ENCODE measurements around the gene N4BP2L1.

Gene N4BP2L1

DNA sequence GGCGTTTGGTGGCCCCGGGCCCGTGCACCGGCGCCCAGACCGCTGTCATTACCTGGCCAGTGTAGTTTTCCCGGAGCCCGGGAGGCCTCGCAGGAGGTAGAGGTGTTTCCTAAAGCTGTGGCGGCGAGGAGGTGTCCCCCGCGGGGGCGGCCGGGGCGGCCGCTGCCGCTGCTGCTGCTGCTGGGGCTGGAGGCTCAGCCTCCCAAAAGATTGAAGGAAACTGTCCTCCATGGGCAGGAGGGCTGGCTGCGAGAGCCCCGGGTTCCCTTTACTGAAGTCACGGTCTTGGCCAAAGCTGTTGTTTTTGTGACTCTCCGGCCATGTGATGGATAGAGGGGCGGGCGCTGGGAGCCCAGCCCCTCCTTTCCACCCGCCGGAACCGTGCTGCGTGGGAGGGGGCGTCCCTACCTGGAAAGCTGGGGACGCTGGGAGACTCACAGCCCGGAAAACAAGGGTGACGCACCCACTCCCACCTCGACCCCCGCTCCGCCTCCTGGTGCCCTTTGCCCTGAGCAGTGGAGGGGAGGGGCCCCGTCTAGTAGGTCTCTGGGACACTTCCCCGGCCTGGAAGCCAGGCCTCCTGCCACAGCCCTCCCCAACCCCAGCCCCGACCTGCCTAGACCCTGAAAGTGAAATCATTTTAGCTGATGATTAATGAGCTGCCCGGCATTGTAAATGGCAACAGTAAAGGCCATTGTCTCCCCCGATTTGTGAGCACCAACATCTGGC is at the start of gene N4BP2L1:
N4BP2L1 (minus strand) TSS at position 279 of the 729 bp plus-strand sequence; CDS start at position 231, 48 bp downstream.
- DNase-seq = no peak

DNA sequence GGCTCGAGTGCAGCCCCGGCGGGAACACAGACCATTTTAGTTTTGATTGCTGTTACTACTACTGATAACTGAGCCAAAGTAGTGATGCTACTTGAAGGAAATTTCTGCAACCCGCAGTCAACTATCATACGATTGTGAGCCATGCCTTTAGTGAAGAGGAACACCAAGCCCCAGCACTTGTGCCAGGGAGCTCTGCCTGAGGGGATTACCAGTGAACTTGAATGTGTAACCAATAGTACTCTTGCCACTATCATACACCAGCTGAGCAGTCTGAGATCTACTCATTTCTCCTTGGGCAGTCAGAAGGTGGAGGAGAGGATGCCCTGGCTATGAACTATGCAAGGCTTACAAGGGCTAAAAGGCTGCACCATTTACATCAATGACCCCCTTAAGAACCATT is 49.0 kb upstream of the N4BP2L1 start:
- no peak for DNase-seq

DNA sequence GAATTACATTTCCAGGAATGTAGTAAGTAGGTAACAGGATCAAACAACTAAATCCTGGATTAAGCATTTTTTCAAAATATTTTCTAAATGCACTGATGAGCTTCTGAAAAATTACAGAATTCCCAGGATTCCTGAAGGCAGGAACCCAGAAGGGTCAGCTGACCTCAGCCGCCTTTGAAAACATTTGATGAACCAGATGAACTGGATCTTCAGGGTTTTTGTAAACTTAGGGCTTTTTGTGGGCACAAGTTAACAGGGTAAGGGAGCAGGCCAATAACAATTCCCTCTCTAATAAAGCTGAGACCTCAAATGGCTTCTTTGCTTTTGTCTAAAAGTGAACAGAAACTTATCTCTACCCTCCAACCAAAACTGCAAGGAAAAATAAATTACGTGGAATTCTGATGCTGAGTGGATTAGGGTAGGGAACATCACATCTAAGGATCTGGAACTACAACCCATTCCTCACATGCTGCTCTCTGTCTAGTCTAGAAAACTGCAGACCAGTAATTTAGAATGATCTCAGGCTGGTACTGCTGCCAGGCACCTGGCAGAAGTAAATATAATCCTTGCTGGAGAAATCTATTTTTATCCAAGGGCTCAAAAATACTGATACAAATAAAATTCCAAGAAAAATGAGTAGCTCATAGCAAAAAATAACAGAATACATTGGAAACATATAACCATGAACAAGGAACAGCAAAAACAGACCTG is 48.2 kb upstream of the N4BP2L1 start:
- DNase-seq = no peak

DNA sequence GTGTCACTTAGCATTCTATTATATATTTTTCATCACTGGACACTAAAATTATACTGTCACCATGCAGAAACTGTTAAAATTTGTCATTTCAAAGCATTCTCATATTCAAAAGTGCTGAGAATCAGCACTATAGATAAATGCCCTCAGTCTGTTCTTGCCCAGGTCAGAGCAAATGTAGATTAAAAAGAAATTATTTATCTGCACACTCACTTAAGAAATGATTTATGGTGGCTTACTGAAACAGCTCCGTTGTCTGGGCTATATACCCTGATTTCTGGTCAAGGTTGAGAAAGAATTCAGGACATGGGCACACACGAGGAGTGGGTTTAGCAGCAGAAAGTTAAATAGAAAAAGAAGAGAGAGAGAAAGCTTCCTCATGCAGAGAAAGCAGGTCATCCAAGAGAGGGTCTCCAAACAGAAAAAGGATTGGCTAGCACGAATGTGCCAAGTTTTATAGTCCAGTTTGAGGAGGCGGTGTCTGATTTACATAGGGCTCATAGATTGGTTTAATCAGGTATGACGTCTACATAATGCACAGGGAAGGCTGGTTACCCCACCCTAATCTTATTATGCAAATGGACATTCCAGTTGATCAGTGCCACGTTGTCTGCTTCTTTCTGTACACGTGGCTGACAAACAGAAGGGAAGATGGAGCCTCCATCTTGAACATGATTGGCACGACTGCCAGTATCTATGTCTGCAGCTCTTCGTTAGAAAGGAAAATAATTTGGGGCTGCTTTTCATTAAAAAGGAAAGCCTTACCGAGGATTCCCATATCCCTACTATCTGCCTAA is 47.3 kb upstream of the N4BP2L1 start:
- no peak for DNase-seq

DNA sequence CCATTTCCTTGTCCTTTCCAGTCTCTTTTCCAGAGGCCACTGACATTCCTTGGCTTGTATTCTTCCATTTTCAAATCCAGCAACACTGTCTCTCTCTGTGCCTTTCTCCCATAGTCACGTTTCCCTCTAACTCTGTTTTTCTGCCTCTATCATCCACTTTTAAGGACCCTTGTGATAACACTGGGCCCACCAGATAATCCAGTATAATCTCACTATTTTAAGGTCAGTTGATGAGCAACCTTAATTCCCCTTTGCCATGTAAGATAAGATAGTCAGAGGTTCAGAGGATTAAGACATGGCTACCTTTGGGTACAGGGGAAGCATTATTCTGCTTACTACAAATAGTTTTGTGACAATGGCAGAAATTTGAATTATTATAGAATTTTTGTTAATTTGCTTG is 45.7 kb upstream of the N4BP2L1 start:
- no peak for DNase-seq

DNA sequence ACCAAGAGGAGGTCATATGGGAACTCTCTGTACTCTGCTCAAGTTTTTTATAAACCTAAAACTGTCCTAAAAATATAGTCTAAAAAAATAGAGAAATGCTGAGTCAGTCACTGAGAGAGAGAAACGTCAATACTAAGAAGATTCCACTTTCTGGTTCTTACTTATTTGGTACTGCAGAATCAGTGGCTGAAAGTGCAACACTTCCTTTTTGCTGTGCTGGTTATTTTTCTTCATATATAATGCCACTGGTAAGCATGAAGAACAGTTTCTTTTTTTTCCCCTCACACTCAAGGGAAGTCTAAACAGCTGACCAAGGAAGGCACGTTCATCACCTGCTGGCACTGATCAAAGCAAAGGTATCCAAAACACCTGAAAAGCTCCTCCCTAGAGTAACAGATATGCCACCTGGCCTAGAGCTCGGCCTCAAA is 44.3 kb upstream of the N4BP2L1 start:
- no peak for DNase-seq

DNA sequence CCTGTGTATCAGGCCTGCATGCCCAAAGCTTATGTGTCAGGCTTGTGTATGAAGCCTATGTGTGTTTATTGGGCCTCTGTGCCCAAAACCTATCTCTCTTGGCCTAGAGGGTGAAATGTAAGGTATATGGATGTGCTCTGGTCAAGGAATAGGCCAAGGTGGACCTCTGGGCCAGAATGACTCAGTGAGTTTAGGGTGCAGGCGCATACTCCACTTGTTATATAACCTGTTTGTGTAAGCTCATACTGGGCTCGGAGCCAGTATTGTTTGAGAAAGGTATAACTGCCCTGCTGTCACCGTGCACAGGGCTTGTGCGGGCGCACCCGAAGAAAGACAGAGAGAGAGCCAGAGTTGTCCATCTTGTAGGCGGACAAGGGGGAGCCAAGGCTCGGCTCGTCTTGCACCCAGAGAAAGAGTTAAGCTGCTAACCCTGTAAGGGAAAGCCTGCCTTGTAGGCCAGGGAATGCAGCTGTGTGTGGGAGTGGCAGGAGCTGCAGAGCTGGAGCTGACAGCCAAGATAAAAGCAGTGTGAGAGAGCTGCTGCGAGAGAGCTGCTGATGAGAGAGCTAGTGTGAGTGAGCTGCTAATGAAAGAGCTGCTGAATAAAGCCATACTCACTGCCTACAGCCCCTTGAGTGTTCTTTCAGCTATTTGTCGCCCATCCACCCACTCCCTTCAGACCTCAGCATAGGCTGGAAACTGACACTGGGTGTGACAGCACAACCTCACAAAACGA is 43.4 kb upstream of the N4BP2L1 start:
- no peak for DNase-seq

DNA sequence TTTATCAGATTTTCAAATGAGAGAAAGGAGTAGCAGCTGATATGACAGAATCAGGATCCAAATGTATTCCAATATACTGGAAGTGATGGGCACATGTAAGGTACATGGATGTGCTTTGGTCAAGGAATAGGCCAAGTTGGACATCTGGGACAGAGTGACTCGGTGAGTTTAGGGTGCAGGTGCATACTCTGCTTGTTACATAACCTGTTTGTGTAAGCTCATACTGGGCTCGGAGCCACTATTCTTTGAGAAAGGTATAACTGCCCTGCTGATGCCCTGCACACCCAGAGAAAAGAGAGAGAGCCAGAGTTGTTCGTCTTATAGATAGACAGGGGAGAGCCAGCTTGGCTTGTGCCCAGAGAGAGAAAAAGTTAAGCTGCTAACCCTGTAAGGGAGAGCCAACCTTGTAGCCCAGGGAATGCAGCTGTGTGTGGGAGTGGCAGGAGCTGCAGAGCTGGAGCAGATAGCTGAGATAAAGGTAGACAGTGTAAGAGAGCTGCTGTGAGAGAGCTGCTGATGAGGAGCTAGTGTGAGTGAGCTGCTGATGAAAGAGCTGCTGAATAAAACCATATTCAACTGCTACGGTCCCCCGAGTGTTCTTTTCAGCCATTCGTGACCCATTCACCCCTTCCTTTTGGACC is 40.7 kb upstream of the N4BP2L1 start:
- DNase-seq = no peak

DNA sequence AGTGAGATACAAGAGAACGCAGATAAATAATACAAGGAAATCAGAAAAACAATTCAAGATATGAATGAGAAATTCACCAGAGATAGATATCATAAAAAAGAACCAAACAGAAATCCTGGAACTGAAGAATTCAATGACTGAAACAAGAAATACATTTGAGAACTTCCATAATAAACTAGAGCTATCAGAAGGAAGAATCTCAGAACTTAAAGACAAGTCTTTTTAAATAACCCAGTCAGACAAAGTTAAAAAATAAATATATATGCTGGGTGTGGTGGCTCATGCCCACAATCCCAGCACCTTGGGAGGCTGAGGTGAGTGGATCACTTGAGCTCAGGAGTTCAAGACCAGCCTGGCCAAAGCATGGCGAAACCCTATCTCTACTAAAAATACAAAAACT is 28.7 kb upstream of the N4BP2L1 start:
- no peak for DNase-seq

DNA sequence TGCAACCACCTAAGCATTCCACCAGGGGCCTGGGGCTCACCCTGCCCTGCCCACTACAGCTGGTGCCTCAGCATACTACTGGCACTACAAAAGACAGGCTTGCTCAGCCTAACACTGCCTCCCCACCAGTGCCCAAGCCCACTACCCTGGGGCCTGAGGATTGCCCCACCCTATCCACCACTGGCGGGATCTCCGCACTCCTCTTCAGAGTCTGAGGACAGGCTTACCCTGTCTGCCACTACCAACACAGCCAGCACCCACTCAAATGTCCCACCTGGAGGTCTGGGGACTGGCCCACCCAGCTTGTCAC is 27.6 kb upstream of the N4BP2L1 start:
- no peak for DNase-seq

DNA sequence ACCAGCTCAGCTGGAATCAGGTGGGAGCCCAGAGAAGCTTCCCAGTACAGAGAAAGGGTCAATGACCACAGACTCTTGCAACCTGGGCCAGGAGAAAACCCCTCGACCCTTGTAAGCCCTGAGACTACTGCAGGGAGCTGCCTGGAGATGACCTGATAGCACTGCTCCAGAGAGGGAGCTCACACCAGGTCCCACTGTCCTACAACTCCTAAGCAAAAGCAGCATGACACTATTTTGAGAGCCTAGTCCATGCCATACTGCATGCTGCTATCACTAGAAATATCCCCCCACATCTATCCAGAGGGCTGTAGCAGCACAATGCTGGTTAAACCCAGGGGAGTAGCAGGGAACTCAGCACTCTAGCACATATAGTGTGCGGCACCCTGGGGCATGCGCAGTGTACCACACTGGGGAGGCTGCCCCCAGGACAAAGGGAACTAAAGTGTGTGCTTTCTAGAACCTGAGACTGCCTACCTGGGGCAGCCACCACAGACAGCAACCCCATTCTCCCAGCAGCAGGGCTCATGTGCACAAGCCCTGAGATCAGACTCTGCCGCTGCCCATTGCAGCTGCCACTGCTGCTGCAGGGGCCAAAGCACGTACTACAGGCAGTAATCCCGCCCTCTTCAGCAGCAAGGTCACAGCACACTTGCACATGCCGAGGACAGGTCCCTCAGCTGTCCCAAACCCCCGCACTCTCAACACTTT is 27.1 kb upstream of the N4BP2L1 start:
- DNase-seq = no peak

DNA sequence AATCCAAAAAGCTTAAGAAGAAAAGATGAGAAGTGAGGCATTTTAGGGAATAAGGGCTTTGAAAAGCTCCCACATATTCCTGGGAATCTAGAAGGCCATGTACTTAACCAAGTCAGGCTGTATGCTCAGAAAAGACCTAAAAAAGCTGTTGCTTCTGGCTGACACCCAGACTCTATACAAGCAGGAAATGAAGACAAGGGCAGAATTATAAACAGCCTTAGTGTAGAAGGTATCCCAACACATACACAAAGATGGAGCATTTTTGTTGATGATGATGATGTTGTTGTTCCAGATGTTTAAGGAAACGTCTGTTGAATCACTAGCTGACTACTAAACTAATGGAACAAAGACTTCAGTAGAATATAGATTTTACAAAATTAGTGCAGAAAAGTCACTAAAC is 26.1 kb upstream of the N4BP2L1 start:
- DNase-seq = peak; percentile 2

DNA sequence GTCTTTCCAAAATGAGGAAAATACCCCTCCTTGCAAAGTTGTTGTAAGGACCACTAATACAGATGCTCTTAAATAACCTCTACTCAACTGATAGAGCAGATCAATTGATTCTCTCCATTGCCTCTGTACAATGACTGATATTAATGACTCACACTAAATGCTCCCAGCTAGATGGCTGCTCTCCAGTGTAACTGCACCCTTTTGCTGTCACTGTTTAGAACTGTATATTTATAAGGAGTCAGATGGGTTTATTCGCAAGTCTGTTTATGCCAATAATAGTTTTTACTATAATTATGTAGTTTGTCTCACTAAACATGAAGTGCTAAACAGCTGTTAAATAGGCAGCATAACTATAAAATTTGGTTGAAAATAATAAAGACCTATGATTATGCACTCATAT is 21.0 kb upstream of the N4BP2L1 start:
- DNase-seq = no peak

DNA sequence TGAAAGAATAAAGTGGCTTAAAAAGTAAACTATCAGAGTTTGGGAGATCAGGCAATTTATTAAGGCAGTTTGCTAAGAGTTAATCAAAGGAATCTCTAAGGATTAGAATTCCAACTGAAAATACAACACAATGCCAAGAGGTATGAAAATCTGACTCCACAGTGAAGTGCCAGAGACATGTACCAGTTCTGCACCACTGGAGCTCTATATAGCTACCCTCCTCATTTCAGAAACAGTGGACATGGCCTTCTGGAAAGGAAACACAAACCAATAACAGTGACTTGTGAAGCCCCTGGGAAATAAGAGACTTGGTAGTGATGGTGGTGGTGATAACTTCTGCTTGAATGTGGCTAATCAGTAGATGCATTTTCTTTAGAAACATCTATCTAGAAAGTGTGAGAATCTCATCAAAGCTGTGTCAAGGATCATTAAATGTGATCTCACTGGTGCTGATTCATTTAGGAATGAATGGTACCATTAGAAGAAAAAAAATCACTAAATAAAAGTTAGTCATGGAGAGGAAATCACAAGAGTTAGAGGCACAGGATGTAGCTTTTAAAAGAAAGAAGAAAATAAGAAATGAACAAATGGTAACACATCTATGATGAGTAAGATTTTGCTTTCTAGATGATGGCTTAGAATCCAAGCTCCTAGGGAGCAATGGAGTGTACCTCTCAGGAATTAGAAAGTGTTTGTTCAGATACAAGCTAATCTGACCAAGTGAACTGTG is 20.1 kb upstream of the N4BP2L1 start:
- no peak for DNase-seq

DNA sequence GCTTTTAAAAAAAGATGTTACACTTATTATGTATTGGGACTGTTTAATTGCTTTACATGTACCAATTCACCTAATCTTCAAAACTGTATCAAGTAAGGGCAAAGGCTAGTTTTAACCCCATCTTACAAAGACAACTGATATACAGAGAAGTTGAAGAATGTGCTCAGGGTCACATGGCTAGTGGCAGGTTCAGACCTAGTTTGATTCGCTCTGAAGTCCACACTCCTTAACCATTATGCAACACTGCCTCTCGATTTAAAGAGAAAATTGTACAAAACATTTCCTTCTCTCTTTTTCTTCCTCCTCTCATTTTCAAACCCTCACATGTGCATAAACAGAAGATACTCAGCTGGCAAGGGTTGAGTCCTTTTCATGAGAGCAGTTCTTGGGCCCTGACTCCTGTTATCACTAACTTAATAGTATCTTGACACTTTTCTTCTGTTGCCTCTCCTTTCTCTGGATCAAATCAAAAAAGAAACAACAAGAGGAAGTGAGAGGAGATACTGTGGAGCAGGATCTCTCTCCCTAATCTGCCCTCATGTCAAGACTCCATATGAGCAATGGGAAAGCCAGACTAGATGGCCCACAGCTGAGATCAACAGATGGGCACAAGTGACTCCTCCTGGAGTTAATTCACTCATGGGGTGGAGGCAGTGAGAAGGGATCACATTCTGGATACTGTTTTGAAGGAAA is 19.0 kb upstream of the N4BP2L1 start:
- DNase-seq = no peak

DNA sequence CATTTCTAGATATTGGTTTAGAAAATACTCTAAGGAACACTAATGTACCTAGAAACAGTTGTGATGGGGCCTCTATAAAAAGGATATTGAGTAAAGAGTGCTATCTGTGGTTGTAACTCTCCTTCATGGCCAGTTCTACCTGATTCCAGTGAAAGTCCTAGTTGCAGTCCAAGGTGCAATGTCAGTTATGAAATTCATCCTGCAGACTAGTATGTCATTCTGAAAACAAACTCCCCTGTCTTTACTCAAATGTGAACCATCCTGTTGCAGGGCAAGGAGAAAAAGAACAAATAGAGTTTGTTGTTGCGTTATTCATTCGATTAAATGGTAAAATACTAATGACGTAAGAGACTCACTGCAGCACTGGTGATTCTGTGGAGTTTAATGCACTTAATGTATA is 18.3 kb upstream of the N4BP2L1 start:
- no peak for DNase-seq

DNA sequence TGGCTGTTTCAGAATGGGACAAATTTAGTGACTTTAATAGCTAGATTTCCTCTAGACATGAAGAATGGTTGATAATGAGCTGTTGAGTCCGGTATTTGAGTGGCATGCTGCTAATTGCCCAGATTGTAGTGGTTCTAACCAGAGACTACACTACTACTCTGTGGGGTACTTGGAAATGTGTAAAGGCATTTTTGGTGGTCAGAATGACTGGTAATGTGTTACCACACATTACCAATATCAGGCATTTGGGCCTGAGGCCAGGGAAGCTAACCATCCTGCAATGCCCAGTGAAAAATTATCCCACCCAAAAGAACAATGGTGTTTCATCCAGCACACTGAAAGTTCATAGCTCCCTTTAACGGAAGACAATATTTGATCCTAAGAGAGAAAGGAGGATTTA is 17.5 kb upstream of the N4BP2L1 start:
- DNase-seq = no peak

DNA sequence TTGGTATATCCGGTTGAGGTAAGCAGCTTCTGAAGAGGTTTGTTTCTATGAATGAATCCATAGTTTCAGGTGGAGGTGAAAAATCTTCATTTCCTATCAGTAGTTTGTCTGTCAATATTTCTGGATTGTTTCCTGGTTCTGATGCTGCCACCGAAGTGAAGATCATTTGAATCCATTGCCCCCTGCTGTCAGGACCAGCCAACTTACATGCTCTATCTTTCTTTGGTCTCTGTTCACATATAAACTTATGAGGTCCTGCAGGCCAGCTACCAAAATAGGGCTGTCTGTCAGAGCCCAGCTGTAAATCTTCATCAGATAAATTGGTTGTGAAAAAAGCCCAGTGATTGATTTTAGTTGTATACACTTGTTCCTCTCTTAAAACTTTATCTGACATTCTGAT is 15.2 kb upstream of the N4BP2L1 start:
- DNase-seq = peak; percentile 24

DNA sequence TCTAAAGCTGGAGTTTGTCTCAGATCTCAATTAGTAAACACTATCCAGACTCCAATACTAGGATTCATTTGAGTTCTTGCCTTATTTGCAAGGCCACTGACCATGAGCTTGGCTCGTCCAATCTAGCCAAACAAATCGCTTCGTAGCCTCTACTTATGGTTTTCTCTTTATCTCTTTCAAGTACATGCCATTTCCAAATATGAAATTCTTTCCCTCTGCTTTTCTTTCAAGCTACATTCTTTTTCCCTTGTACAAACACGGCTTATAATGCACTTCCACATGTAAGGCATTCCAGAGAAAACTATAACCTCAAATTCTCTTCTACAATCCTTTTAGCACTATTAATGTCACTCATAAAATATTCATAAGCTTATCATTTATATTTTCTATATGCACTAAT is 10.9 kb upstream of the N4BP2L1 start:
- no peak for DNase-seq

DNA sequence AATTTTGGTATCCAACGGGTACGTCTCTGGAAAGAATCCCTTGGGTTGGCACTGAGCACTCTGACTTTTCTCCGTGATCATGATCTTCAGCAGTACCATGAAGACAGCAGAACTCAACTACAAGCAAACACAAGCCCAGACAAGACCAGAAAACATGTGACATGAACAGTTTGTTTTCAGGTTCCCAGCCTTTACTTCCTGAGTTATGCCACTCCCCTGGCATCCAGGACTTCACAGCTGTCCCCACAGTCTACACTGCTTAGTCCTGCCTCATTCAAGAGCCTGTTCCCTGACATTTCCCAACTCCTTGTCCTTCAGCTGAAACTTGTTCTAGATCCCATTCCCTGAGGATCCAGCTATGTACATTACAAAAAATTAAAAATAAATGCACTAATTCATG is 4.9 kb upstream of the N4BP2L1 start:
- no peak for DNase-seq

DNA sequence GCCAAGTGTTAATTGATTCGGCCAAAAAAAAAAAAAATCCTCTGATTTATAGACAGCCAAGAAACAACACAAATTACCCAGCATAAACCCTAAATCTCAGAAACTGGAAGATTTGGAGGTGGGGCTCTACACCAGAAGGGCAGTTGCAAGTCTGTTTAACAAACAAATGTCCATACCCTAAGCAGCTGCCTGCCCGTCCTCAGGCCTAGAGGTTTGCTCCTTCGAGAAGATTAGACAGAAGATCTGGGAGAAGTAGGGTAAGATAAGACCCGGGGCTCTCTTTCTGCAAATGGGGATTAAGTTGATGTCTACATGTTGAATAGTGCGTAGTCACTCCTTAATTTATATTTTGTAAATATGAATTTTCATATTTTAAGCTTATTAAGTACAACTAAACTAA is 3.4 kb upstream of the N4BP2L1 start:
- no peak for DNase-seq
